GM19023 (cell line): ENCODE measurements around the gene DMRTB1.

ENCODE experiments used
- ATAC-seq: cut with Tn5 transposase; IDR thresholded peaks from one replicate; pipeline ENCODE4 v1.9.1; 2021; ENCODE audit warnings: mild to moderate bottlenecking, moderate library complexity; ENCODE audit not compliant: unreplicated experiment

DMRTB1 gene

GRCh38 chr1:53507116-53507820, 48.1 kb downstream of the DMRTB1 start:
- ATAC-seq = no peak

GRCh38 chr1:53508056-53508990, 49.1 kb downstream of the DMRTB1 start:
- ATAC-seq = no peak

GRCh38 chr1:53508991-53509666, 49.9 kb downstream of the DMRTB1 start:
- ATAC-seq = no peak

GRCh38 chr1:53509775-53510174, 50.6 kb downstream of the DMRTB1 start:
- ATAC-seq = no peak

GRCh38 chr1:53510215-53510614, 51.0 kb downstream of the DMRTB1 start:
- no peak for ATAC-seq

GRCh38 chr1:53511323-53511932, 52.2 kb downstream of the DMRTB1 start:
- ATAC-seq = no peak

GRCh38 chr1:53511933-53512806, 53.0 kb downstream of the DMRTB1 start:
- ATAC-seq = no peak

GRCh38 chr1:53512807-53513755, 53.9 kb downstream of the DMRTB1 start:
- no peak for ATAC-seq

GRCh38 chr1:53513846-53514245, 54.6 kb downstream of the DMRTB1 start:
- no peak for ATAC-seq

GRCh38 chr1:53514436-53514835, 55.2 kb downstream of the DMRTB1 start:
- ATAC-seq = no peak

GRCh38 chr1:53516181-53516580, 57.0 kb downstream of the DMRTB1 start:
- ATAC-seq = no peak
